NCI-H1694 (cell line): ENCODE results near the gene RGS16.

Source experiments
- DNase-seq: peaks from one replicate; lab custom pipeline; 2025; lab: John Stamatoyannopoulos, UW

Gene RGS16

GRCh38 chr1:182629499-182630096, 25.4 kb upstream of the RGS16 start:
- DNase-seq, result no peak

DNA sequence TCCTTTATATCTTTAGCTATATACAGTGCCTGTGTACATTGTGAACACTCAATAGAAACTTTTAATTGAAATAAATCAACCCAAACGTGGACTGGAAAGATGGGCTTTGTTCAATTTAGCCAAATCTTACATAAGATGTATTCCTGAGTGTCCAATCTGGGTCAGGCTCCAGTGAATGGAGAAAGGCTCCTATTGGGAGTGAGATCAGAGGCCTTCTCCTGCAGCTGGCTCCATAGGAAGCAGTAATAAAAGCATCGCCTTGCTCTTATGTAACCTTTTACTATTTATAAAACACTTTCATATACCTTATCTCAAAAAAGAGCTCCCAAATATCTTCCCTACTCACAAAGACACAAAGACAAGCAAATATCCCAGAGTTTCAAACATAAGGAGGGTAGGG, 24.9 kb upstream of the RGS16 start:
- DNase-seq, result no peak

DNA sequence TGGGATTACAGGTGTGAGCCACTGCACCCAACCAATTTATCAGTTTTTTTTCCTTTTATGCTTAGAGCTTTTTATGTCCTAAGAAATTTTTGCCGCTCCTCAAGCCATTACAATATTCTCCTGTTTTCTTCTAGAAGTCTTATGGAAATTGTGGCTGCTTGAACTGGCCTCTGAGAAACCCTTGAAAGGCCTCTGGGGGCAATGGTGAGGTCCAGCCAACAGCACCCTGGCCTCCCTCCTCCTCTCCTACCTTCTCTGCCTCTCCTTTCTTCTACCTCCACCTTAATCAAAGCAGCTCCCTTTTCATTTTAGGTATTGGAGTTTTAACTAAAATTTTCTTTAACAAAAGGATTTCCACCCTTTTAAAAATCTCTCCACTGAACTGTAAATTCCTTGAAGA, 24.5 kb upstream of the RGS16 start:
- DNase-seq, result no peak

DNA sequence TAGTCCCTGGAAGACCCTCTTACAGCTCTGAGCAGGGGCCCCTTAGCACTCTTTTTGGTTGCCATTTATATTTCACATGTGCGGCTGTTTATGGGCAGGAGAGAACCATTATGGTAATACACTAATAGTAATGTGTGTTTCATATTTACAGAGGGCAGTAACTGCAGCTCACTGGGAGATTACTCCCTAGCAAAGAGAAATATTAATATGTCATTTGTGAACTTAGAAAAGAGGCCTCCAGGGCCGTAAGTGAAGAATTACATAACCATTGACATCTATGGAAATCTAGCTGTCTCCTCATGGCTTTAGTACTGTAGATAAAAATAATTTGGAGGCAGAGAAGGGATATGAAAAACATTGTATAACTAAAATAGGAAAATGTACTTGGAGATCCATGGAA, 23.4 kb upstream of the RGS16 start:
- no peak for DNase-seq

- DNase-seq, result no peak
These were observed 22.3 kb upstream of the RGS16 start for GRCh38 chr1:182626527-182626926.

GRCh38 chr1:182625719-182626504, 21.7 kb upstream of the RGS16 start:
- no peak for DNase-seq

- DNase-seq, result no peak
These were observed 20.8 kb upstream of the RGS16 start for GRCh38 chr1:182625024-182625423.

DNA sequence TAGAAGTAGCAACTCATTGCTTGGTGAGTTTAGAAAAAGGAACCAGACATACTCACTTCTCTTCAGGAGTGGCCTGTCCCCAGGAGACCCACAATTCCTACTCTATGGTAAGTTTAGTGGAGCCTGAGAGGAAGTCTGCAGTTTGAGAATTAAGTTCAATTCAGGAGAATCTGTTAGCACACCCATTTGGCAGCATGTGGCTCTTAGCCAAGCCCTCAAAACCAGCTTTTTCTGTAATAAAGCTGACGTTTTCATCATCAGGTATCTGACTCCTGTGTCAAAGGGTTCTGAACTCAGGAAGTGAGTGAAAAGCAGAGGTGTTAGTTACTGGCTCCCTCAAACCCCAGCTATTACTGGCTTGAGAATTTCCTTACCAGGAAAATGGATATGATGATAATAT, 20.4 kb upstream of the RGS16 start:
- DNase-seq, result peak; percentile 32

DNA sequence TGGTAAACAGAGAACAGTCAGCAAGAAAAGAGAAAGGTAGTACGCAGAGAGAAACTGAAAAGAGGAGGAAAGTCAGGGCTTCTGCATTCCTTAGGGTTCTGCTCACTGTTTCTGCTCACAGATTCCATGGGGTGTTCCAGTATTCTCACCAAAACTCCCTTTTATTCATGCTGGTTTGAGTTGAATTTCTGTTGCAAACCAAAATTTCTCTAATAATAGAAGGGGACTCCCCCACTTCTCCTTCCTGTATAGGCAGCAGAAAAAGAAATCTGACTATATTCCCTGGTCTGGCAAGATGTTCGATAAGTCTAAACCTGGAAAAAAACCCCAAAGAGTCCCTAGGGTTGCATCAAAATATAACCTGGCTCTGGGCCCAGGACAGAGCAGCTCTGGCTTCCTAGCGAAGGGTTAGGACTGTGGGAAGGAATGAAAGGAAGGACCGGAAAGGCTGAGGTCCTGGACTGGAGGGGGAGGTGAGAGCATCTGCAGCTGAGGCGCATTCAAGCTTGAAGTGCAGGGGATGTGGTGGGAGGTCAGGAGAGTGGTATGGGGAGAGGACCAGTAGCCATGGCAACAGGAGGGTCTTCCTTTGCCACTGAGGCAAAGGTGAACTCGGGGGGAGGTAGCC, 18.8 kb upstream of the RGS16 start:
- DNase-seq, result no peak

DNA sequence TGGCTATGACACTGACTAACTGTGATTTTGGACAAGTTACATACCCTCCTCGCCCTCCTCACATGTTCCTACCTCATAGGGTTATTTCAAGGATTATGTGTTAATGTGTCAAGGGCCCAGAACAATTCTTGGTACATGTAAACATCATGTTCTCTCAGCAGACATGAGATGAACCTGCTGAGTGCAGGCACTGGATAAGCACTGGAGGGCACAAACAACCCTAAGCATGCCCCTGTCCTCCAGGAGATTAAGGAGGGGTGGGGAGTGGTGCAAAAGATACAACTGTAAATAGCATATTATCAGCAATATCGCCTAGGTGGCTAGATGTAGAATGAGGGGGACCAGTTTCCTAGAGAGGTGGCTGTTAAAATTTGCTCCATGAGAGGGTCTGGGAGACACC, 17.7 kb upstream of the RGS16 start:
- no peak for DNase-seq

DNA sequence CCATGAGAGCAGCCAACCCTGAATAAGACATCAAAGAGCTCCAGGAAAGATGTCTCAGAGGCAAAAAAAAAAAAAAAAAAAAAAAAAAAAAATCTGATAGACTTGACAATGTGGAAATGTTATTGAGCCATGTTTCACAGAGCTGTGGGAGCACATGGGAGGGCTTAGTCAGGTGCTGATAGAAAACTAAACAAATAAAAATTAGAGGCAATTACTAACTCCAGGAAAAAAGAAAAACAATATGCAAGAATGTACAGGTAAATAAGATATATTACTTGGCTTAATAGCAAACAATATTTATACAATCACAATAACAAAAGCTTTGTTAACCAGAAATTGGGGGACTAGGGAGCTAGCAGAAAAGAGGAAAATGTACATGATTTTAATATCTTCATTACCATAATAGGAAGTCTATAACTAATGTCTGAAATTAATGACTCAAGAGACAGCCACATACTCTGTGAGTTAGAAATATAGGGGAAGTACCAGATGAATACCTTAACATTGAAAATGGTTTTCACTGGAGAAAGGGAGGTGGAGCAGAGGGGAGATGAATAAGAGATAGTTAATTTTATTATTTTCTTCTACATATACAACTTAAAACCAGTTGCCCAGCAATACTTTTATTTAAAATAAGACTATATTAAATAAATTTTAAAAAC, 16.9 kb upstream of the RGS16 start:
- DNase-seq, result no peak

- no peak for DNase-seq
These were observed 13.7 kb upstream of the RGS16 start for GRCh38 chr1:182617734-182618351.

GRCh38 chr1:182617014-182617429, 12.8 kb upstream of the RGS16 start:
- DNase-seq, result no peak

DNA sequence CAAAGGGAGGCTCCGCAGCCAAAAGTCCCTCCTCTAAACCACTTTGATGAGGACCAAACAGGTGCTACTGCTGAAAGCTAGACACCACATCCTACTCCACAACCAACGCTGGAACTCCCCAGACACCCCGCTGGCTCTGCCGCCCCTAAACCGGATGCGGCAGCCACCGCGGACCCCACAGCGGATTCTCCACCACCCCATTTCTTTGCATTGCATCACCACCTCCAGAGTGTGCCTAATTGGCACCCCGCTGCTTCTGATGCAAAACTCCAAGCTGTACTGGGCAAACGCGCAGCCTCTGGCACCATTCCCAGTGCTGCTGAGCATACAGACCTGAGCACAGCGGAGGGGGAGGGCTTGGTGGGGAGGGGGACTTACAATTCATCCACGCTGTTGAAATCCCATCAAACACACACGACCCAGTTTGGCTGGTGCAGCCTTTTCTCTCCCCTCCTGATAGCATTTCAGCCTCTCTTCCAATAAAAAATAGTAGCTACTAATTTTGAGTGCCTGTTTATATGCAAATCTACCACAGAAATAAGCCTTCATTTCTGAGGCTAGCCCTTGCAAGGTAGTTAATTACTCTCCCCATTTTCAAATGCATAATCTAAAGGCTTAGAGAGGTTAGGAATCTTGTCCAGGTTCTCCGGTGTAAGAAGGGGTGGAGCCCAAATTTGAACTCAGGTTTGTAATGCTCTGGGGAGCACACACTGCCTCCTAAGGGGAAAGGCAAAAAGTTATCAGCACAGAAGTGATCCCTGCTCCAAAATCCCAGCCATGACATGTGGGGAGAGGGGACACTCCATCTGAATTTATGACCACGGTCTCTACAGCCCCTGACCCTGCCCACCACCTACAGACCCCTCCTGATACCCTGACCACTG, 12.2 kb upstream of the RGS16 start:
- peak; percentile 97 for DNase-seq

- no peak for DNase-seq
These were observed 11.4 kb upstream of the RGS16 start for GRCh38 chr1:182615468-182616129.

DNA sequence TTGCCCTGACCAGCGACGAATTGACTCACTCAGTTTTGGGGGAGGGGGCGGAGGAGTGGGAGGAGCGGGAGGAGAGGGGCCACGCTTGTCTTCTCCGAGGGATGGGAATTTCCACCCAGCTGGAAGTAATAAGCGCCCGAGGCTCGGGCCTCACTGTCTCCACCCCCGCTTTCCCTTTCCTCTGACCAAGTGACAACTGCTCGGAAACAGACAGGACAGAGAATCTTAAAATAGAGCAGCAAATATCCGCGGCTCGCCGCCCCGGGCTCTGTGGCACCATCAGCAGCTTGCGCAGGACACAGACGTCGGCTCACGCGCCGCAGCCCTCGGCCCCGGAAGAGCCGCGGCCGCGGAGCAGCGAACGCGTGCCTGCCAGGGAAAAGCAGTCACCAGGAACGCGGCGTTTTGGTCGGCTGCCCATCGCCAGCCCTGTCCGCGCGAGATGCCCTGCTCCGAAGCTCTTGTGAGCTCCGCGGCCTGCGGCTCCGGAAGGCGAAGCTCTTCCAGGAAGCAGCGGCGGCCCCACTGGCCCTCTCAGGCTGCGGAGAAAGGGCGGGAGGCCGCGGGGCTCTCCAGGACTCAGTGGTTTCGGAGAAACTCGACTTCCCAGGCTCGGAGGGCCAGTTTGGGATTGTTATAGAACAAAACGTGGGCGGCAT, 10.7 kb upstream of the RGS16 start:
- DNase-seq, result peak; percentile 50

- peak; percentile 94 for DNase-seq
These were observed 7.6 kb upstream of the RGS16 start for GRCh38 chr1:182611787-182612186.

GRCh38 chr1:182611326-182611725, 7.1 kb upstream of the RGS16 start:
- no peak for DNase-seq

GRCh38 chr1:182610606-182611194, 6.5 kb upstream of the RGS16 start:
- DNase-seq, result no peak
